GM12864 (cell line): ENCODE data around the gene ALDH1A2.
"Not testable (repeated sequence)": the region's sequence is repeated elsewhere in the genome, so short reads cannot be mapped to it uniquely, and the experiment has no call there.

Experiments
- DNase-seq: peaks from one replicate; pipeline ENCODE4 v3.0.0-alpha.2; 2011; ENCODE audit warnings: low read depth
- H3K4me3 ChIP-seq: 2 replicates; pipeline ENCODE4 v1.5.1; 2011; ENCODE audit warnings: mild to moderate bottlenecking, low read depth, low read length, control low read depth
- CTCF ChIP-seq: IDR thresholded peaks from 2 replicates; pipeline ENCODE4 v1.5.1; 2011; ENCODE audit warnings: low read depth, mild to moderate bottlenecking, moderate library complexity, low read length, control low read depth, inconsistent platforms; ENCODE audit errors: missing control alignments

The ALDH1A2 gene

GRCh38 chr15:58053315-58054153 is 12.0 kb downstream of the ALDH1A2 start:
- no peak for TF ChIP-seq CTCF
- no peak for DNase-seq
- H3K4me3 ChIP-seq = no peak overlapping the region

- DNase-seq = no peak
- TF ChIP-seq CTCF = no peak
- no peak overlapping the region for H3K4me3 ChIP-seq
Measured at GRCh38 chr15:58052334-58052733, 13.2 kb downstream of the ALDH1A2 start.

- TF ChIP-seq CTCF = no peak
- DNase-seq = no peak
- H3K4me3 ChIP-seq = no peak overlapping the region
Measured at GRCh38 chr15:58049520-58050227, 15.8 kb downstream of the ALDH1A2 start.

GRCh38 chr15:58048261-58048660 is 17.2 kb downstream of the ALDH1A2 start:
- no peak for DNase-seq
- H3K4me3 ChIP-seq = no peak overlapping the region
- TF ChIP-seq CTCF = no peak

GRCh38 chr15:58047149-58047548 is 18.4 kb downstream of the ALDH1A2 start:
- no peak overlapping the region for H3K4me3 ChIP-seq
- no peak for TF ChIP-seq CTCF

GRCh38 chr15:58046467-58046866 is 19.0 kb downstream of the ALDH1A2 start:
- no peak for DNase-seq
- no peak overlapping the region for H3K4me3 ChIP-seq
- no peak for TF ChIP-seq CTCF

More at GRCh38 chr15:58047149-58047548, 18.4 kb downstream of the ALDH1A2 start:
- DNase-seq = no peak

GRCh38 chr15:58045376-58045775 is 20.1 kb downstream of the ALDH1A2 start:
- not testable (repeated sequence) for DNase-seq, H3K4me3 ChIP-seq
